SK-N-SH (cell line): ENCODE results near the gene ASIC1. TPM values are rescaled to one million over a fixed set of nuclear protein-coding genes. Genes with fewer than 3 reads are reported as not detected.

Source experiments
- CTCF ChIA-PET: fragments of 300-600, 350-600 bp; formaldehyde crosslinking; extraction: SDS; loops from one replicate; lab custom pipeline; 2021; lab: Yijun Ruan, JAX
- POLR2A ChIA-PET: fragments of 350-600 bp; sonication (Branson Sonifier 250); formaldehyde crosslinking; extraction: SDS; loops from one replicate; lab custom pipeline; 2020; ENCODE audit warnings: antibody characterized with exemption, inconsistent platforms; lab: Yijun Ruan, JAX
- DNase-seq: peaks from one replicate; pipeline ENCODE4 v3.0.0; 2012
- H2AFZ ChIP-seq: fragments of 200-600 bp; sonication (generic); 2 replicates; pipeline ENCODE4 v1.8.1; 2016; ENCODE audit warnings: antibody characterized with exemption, mild to moderate bottlenecking, low read depth
- H3F3A ChIP-seq: fragments of 200-600 bp; sonication (generic); replicated peaks from 2 replicates; pipeline ENCODE3; 2016; ENCODE audit warnings: antibody characterized with exemption, mild to moderate bottlenecking; ENCODE audit not compliant: insufficient read depth
- H3K27ac ChIP-seq, 2 experiments: fragments of 200-500 bp in 1 of 2; fragments of 200-600 bp in 1 of 2; sonication (Bioruptor generic) in 1 of 2; sonication (generic), shearing (Covaris generic) in 1 of 2; 2 replicates each; pipeline versions ENCODE4 v1.5.1 to v1.6.1; 2014 to 2016; ENCODE audit warnings: low read depth in 2 of 2, inconsistent platforms in 1 of 2, low read length in 1 of 2, mild to moderate bottlenecking in 1 of 2, mixed read lengths in 1 of 2
- H3K27me3 ChIP-seq: fragments of 200-600 bp; sonication (generic), shearing (Covaris generic); 2 replicates; pipeline ENCODE4 v1.6.1; 2016; ENCODE audit warnings: mixed run types; ENCODE audit not compliant: insufficient read depth
- H3K36me3 ChIP-seq, 2 experiments: fragments of 200-500 bp in 1 of 2; fragments of 200-600 bp in 1 of 2; sonication (Bioruptor generic) in 1 of 2; sonication (generic) in 1 of 2; replicated peaks in 1 of 2; 2 replicates each; pipeline versions ENCODE3 to v1.5.1; 2014 to 2016; ENCODE audit warnings: low read length in 1 of 2, mild to moderate bottlenecking in 1 of 2; ENCODE audit not compliant: insufficient read depth in 2 of 2, control insufficient read depth in 1 of 2
- H3K4me1 ChIP-seq, 2 experiments: fragments of 200-500 bp in 1 of 2; fragments of 200-600 bp in 1 of 2; sonication (Bioruptor generic) in 1 of 2; sonication (generic), shearing (Covaris generic) in 1 of 2; 2 replicates each; pipeline versions ENCODE4 v1.5.1 to v1.6.1; 2014 to 2016; ENCODE audit warnings: low read depth in 1 of 2, low read length in 1 of 2, mixed run types in 1 of 2; ENCODE audit not compliant: insufficient read depth in 2 of 2, control insufficient read depth in 1 of 2
- H3K4me2 ChIP-seq: fragments of 200-600 bp; sonication (generic), shearing (Covaris generic); 2 replicates; pipeline ENCODE4 v1.6.1; 2017; ENCODE audit warnings: mixed run types
- H3K4me3 ChIP-seq, 2 experiments: fragments of 200-500 bp in 1 of 2; fragments of 200-600 bp in 1 of 2; sonication (Bioruptor generic) in 1 of 2; sonication (generic), shearing (Covaris generic) in 1 of 2; 2 replicates each; pipeline versions ENCODE4 v1.5.1 to v1.8.1; 2014 to 2016; ENCODE audit warnings: low read depth in 2 of 2, inconsistent platforms in 1 of 2, low read length in 1 of 2, mild to moderate bottlenecking in 1 of 2, mixed read lengths in 1 of 2, moderate library complexity in 1 of 2
- H3K79me2 ChIP-seq: fragments of 200-600 bp; sonication (generic); 2 replicates; pipeline ENCODE4 v1.8.1; 2017; ENCODE audit warnings: mild to moderate bottlenecking; ENCODE audit not compliant: insufficient read depth
- H3K9ac ChIP-seq: fragments of 200-600 bp; sonication (generic); 2 replicates; pipeline ENCODE4 v1.6.1; 2017; ENCODE audit warnings: mixed run types
- H3K9me2 ChIP-seq: fragments of 200-600 bp; sonication (generic); 2 replicates; pipeline ENCODE4 v1.6.1; 2017; ENCODE audit warnings: mixed run types
- H3K9me3 ChIP-seq: fragments of 200-600 bp; sonication (generic); 2 replicates; pipeline ENCODE4 v1.6.1; 2017; ENCODE audit warnings: mixed run types, mild to moderate bottlenecking, moderate library complexity
- H4K20me1 ChIP-seq: fragments of 200-600 bp; sonication (generic); 2 replicates; pipeline ENCODE4 v1.6.1; 2017; ENCODE audit warnings: mild to moderate bottlenecking, mixed run types; ENCODE audit not compliant: insufficient read depth
- ELF1 ChIP-seq: IDR thresholded peaks from 2 replicates; pipeline ENCODE4 v1.4.0; 2012
- EP300 ChIP-seq, 2 experiments: IDR thresholded peaks; 2 replicates each; pipeline versions ENCODE4 v1.4.0 to v1.6.1; 2012; ENCODE audit warnings: borderline replicate concordance in 1 of 2, low read depth in 1 of 2, low read length in 1 of 2
- EZH2phosphoT487 ChIP-seq: fragments of 200-600 bp; sonication (generic); IDR thresholded peaks from 2 replicates; pipeline ENCODE4 v1.6.1; 2017; ENCODE audit warnings: low read depth, mixed run types, mild to moderate bottlenecking, antibody characterized with exemption, moderate library complexity, borderline replicate concordance
- FOSL2 ChIP-seq: IDR thresholded peaks from 2 replicates; pipeline ENCODE4 v1.4.0; 2012; ENCODE audit warnings: low read depth, mild to moderate bottlenecking, moderate library complexity, borderline replicate concordance
- FOXJ3 ChIP-seq: sonication (generic); formaldehyde crosslinking; IDR thresholded peaks from 2 replicates; pipeline ENCODE4 v1.5.1; 2020; ENCODE audit warnings: mild to moderate bottlenecking, missing genetic modification reagents
- FOXM1 ChIP-seq: IDR thresholded peaks from 2 replicates; pipeline ENCODE4 v1.4.0; 2012; ENCODE audit warnings: low read depth, mild to moderate bottlenecking
- GATA2 ChIP-seq: sonication (generic); formaldehyde crosslinking; IDR thresholded peaks from 2 replicates; pipeline ENCODE4 v1.5.0; 2020; ENCODE audit warnings: mild to moderate bottlenecking, missing genetic modification reagents
- MEF2A ChIP-seq: IDR thresholded peaks from 2 replicates; pipeline ENCODE4 v1.4.0; 2012; ENCODE audit warnings: low read depth, borderline replicate concordance
- MXI1 ChIP-seq: IDR thresholded peaks from 2 replicates; pipeline ENCODE4 v1.6.1; 2012; ENCODE audit warnings: mild to moderate bottlenecking, low read depth, low read length, improper control_type of control experiment
- NFIC ChIP-seq: IDR thresholded peaks from 2 replicates; pipeline ENCODE4 v1.4.0; 2012; ENCODE audit warnings: borderline replicate concordance
- NRF1 ChIP-seq: IDR thresholded peaks from 2 replicates; pipeline ENCODE4 v1.6.1; 2012; ENCODE audit warnings: low read depth, mild to moderate bottlenecking, low read length
- RXRA ChIP-seq: IDR thresholded peaks from 2 replicates; pipeline ENCODE4 v1.4.0; 2012; ENCODE audit warnings: low read depth, mild to moderate bottlenecking, borderline replicate concordance
- SMC3 ChIP-seq: IDR thresholded peaks from 2 replicates; pipeline ENCODE4 v1.6.1; 2012; ENCODE audit warnings: low read depth, low read length, improper control_type of control experiment
- TAF1 ChIP-seq: IDR thresholded peaks from 2 replicates; pipeline ENCODE4 v1.6.1; 2012; ENCODE audit warnings: low read depth, mild to moderate bottlenecking, low read length, moderate library complexity, borderline replicate concordance
- TCF12 ChIP-seq: IDR thresholded peaks from 2 replicates; pipeline ENCODE4 v1.4.0; 2012
- YY1 ChIP-seq: IDR thresholded peaks from 2 replicates; pipeline ENCODE4 v1.4.0; 2012; ENCODE audit warnings: low read depth, mild to moderate bottlenecking
- WGBS: methylation state at CpG from one replicate; pipeline ENCODE4 v1.1.6; 2017; ENCODE audit warnings: low lambda C conversion rate; 5-methylcytosine and 5-hydroxymethylcytosine counted together
- polyA plus RNA-seq, 3 experiments: library from polyadenylated mRNA; depleted of rRNA; stranded (reverse); fragments of >200 nt; gene quantifications; 2 replicates each; pipeline ENCODE4 v1.2.3, GENCODE V29; 2012
- TF ChIP-seq, protein P1 (sequence below): IDR thresholded peaks from 2 replicates; pipeline ENCODE4; 2012
- TF ChIP-seq, protein P2 (sequence below): IDR thresholded peaks from 2 replicates; pipeline ENCODE4 v1.4.0; 2012; ENCODE audit warnings: low read depth
- TF ChIP-seq, protein P3 (sequence below): fragments of 200-600 bp; sonication (generic); IDR thresholded peaks from 2 replicates; pipeline ENCODE4 v1.6.1; 2017; ENCODE audit warnings: antibody characterized with exemption, mild to moderate bottlenecking, moderate library complexity
- TF ChIP-seq, protein P4 (sequence below): IDR thresholded peaks from 2 replicates; pipeline ENCODE4 v1.4.0; 2012; ENCODE audit warnings: low read depth, borderline replicate concordance

Gene ASIC1
- polyA plus RNA-seq, 1 of the 3 experiments (the other 2 are of a cell fraction), result 28.4 TPM

- Histone ChIP-seq H3K9me2 (no peaks in the 10 kb centered on the region), H3K36me3 (no peaks in the 10 kb centered on the region), H3K4me2 (peak overlapping the region; percentile 66), H3K9me3 (no peaks in the 10 kb centered on the region), H3K27me3 (no peaks in the 10 kb centered on the region), H2AFZ (no peak overlapping the region), H3K27ac (peak overlapping the region in 1 of 2 experiments; percentile 24; a peak in 1 of 4 replicates), H3K79me2 (peaks cover 61% of the 10 kb centered on the region), H3K4me1 (peaks cover 0 to 2% of the 10 kb centered on the region in 2 experiments; a peak in 3 of 4 replicates), H3F3A (peaks cover 5% of the 10 kb centered on the region), H3K9ac (peak overlapping the region; percentile 74; the same call in 1 of the 2 replicates), H4K20me1 (peaks cover 6% of the 10 kb centered on the region; the same call in 1 of the 2 replicates), H3K4me3 (peak overlapping the region; percentile 67 to 73)
- ChIA-PET POLR2A (no interaction called here), CTCF (interaction anchor here (1.0 to 2.3 kb wide), 3 partner anchors 46 to 57 kb away, joined by 3 to 12 read pairs (median 3); no protein-coding TSS in a partner anchor)
- no peak for DNase-seq
- no peak for TF ChIP-seq FOXJ3
- no peak for TF ChIP-seq RXRA
- no peak for TF ChIP-seq GATA2 (CRISPR knock-in tag)
- no peak for TF ChIP-seq NFIC
- TF ChIP-seq, protein P1, sequence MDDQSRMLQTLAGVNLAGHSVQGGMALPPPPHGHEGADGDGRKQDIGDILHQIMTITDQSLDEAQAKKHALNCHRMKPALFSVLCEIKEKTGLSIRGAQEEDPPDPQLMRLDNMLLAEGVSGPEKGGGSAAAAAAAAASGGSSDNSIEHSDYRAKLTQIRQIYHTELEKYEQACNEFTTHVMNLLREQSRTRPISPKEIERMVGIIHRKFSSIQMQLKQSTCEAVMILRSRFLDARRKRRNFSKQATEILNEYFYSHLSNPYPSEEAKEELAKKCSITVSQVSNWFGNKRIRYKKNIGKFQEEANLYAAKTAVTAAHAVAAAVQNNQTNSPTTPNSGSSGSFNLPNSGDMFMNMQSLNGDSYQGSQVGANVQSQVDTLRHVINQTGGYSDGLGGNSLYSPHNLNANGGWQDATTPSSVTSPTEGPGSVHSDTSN, result no peak
- no peak for TF ChIP-seq FOXM1
- no peak for TF ChIP-seq NRF1
- TF ChIP-seq ELF1, result no peak
- no peak for TF ChIP-seq FOSL2
- no peak for TF ChIP-seq YY1
- no peak for TF ChIP-seq TCF12
- no peak for TF ChIP-seq MEF2A
- TF ChIP-seq, protein P2, sequence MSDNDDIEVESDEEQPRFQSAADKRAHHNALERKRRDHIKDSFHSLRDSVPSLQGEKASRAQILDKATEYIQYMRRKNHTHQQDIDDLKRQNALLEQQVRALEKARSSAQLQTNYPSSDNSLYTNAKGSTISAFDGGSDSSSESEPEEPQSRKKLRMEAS, result no peak
- TF ChIP-seq, protein P3, sequence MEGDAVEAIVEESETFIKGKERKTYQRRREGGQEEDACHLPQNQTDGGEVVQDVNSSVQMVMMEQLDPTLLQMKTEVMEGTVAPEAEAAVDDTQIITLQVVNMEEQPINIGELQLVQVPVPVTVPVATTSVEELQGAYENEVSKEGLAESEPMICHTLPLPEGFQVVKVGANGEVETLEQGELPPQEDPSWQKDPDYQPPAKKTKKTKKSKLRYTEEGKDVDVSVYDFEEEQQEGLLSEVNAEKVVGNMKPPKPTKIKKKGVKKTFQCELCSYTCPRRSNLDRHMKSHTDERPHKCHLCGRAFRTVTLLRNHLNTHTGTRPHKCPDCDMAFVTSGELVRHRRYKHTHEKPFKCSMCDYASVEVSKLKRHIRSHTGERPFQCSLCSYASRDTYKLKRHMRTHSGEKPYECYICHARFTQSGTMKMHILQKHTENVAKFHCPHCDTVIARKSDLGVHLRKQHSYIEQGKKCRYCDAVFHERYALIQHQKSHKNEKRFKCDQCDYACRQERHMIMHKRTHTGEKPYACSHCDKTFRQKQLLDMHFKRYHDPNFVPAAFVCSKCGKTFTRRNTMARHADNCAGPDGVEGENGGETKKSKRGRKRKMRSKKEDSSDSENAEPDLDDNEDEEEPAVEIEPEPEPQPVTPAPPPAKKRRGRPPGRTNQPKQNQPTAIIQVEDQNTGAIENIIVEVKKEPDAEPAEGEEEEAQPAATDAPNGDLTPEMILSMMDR, result no peak
- TF ChIP-seq TAF1, result no peak
- TF ChIP-seq MXI1, result no peak
- no peak for TF ChIP-seq EZH2phosphoT487
- TF ChIP-seq EP300 (IDR thresholded peaks at IDR 0.05; ENCODE audit: borderline replicate concordance in 1 of 2, low read depth in 1 of 2, low read length in 1 of 2), result no peak
- TF ChIP-seq SMC3, result no peak
- TF ChIP-seq, protein P4, sequence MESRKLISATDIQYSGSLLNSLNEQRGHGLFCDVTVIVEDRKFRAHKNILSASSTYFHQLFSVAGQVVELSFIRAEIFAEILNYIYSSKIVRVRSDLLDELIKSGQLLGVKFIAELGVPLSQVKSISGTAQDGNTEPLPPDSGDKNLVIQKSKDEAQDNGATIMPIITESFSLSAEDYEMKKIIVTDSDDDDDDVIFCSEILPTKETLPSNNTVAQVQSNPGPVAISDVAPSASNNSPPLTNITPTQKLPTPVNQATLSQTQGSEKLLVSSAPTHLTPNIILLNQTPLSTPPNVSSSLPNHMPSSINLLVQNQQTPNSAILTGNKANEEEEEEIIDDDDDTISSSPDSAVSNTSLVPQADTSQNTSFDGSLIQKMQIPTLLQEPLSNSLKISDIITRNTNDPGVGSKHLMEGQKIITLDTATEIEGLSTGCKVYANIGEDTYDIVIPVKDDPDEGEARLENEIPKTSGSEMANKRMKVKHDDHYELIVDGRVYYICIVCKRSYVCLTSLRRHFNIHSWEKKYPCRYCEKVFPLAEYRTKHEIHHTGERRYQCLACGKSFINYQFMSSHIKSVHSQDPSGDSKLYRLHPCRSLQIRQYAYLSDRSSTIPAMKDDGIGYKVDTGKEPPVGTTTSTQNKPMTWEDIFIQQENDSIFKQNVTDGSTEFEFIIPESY, result no peak
- WGBS, result 71% methylated on average over 8 of the region's 8 CpGs
These were observed 33.2 kb upstream of the ASIC1 start for GRCh38 chr12:50024227-50024626.
